OCI-LY7 (cell line): ENCODE measurements around the gene KCNQ1. TPM values are rescaled to one million over a fixed set of nuclear protein-coding genes. Genes with fewer than 3 reads are reported as not detected.

Source experiments
- BruUV-seq: library from RNA; stranded (reverse); fragments of 400-500 nt; replicated peaks from 2 replicates; lab custom pipeline; 2021; lab: Mats Ljungman, UMichigan
- CTCF ChIA-PET: fragments of 300-600 bp; sonication (Branson Sonifier 250); formaldehyde crosslinking; loops from one replicate; lab custom pipeline; 2022; ENCODE audit warnings: antibody characterized with exemption; ENCODE audit not compliant: unreplicated experiment; lab: Charles Lee
- POLR2A ChIA-PET: fragments of 300-600 bp; sonication (Branson Sonifier 250); formaldehyde crosslinking; loops from one replicate; lab custom pipeline; 2022; ENCODE audit warnings: antibody characterized with exemption; lab: Charles Lee
- DNase-seq: peaks from one replicate; pipeline ENCODE4 v3.0.0-alpha.2; 2015; ENCODE audit warnings: low spot score
- H2AFZ ChIP-seq: fragments of 200-600 bp; sonication (generic), shearing (Covaris generic); 2 replicates; pipeline ENCODE4 v1.6.1; 2014; ENCODE audit warnings: mild to moderate bottlenecking, antibody characterized with exemption, low read length, moderate library complexity
- H3K27ac ChIP-seq: fragments of 200-600 bp; sonication (generic); 2 replicates; pipeline ENCODE4 v1.5.1; 2014; ENCODE audit warnings: mixed run types, low read depth, mild to moderate bottlenecking, moderate library complexity, low read length, inconsistent platforms; ENCODE audit not compliant: poor library complexity, severe bottlenecking
- H3K36me3 ChIP-seq: fragments of 200-600 bp; sonication (generic); 2 replicates; pipeline ENCODE4 v1.6.1; 2014; ENCODE audit warnings: mild to moderate bottlenecking, antibody characterized with exemption, low read length, moderate library complexity, mixed read lengths; ENCODE audit not compliant: insufficient read depth
- H3K4me1 ChIP-seq: fragments of 200-600 bp; sonication (generic); 2 replicates; pipeline ENCODE4 v1.5.1; 2014; ENCODE audit warnings: mild to moderate bottlenecking, low read length; ENCODE audit not compliant: insufficient read depth, poor library complexity, severe bottlenecking
- H3K4me2 ChIP-seq: fragments of 200-600 bp; sonication (generic); 2 replicates; pipeline ENCODE4 v1.6.1; 2014; ENCODE audit warnings: mild to moderate bottlenecking, low read length
- H3K4me3 ChIP-seq: fragments of 200-600 bp; sonication (generic); 2 replicates; pipeline ENCODE4 v1.5.1; 2014; ENCODE audit warnings: mild to moderate bottlenecking, low read depth, low read length; ENCODE audit not compliant: poor library complexity, severe bottlenecking
- H3K79me2 ChIP-seq: fragments of 200-600 bp; sonication (generic); 2 replicates; pipeline ENCODE4 v1.6.1; 2016; ENCODE audit warnings: low read depth, mild to moderate bottlenecking, low read length, moderate library complexity, mixed read lengths; ENCODE audit not compliant: insufficient read depth
- H3K9me2 ChIP-seq: fragments of 200-600 bp; sonication (generic); 2 replicates; pipeline ENCODE4 v1.6.1; 2016; ENCODE audit warnings: mild to moderate bottlenecking, low read length, mixed read lengths; ENCODE audit not compliant: insufficient read depth
- H3K9me3 ChIP-seq: fragments of 200-600 bp; sonication (generic); 2 replicates; pipeline ENCODE4 v1.6.1; 2014; ENCODE audit warnings: mild to moderate bottlenecking, mixed run types, low read length, mixed read lengths
- H4K20me1 ChIP-seq: fragments of 200-600 bp; sonication (generic); 2 replicates; pipeline ENCODE4 v1.6.1; 2014; ENCODE audit warnings: mild to moderate bottlenecking, antibody characterized with exemption, low read length, moderate library complexity, mixed read lengths; ENCODE audit not compliant: insufficient read depth
- EZH2phosphoT487 ChIP-seq: fragments of 200-600 bp; sonication (generic); IDR thresholded peaks from 2 replicates; pipeline ENCODE4 v1.6.1; 2018; ENCODE audit warnings: low read depth, borderline replicate concordance, mild to moderate bottlenecking, mixed run types, antibody characterized with exemption, low read length, moderate library complexity, mixed read lengths
- intact Hi-C: fragments of 100-400 bp; cut with micrococcal nuclease; formaldehyde crosslinking; loops from one replicate; pipeline ENCODE4 v1.10.0; 2022; ENCODE audit not compliant: unreplicated experiment
- total RNA-seq, 2 experiments: library from RNA; depleted of rRNA in 1 of 2; stranded (reverse); fragments of >200 nt in 1 of 2; shearing (Covaris generic) in 1 of 2; gene quantifications; 2 replicates each; pipeline ENCODE4 v1.2.3, GENCODE V29; 2014 to 2022
- TF ChIP-seq, protein P1 (sequence below): fragments of 200-600 bp; sonication (generic); conservative IDR thresholded peaks from 2 replicates; pipeline ENCODE4 v1.5.1; 2014; ENCODE audit warnings: mild to moderate bottlenecking, antibody characterized with exemption, low read length, moderate library complexity, mixed read lengths

Gene KCNQ1
- total RNA-seq, 2 experiments from 2014 or later, result 0.22 to 1.3 TPM

DNA sequence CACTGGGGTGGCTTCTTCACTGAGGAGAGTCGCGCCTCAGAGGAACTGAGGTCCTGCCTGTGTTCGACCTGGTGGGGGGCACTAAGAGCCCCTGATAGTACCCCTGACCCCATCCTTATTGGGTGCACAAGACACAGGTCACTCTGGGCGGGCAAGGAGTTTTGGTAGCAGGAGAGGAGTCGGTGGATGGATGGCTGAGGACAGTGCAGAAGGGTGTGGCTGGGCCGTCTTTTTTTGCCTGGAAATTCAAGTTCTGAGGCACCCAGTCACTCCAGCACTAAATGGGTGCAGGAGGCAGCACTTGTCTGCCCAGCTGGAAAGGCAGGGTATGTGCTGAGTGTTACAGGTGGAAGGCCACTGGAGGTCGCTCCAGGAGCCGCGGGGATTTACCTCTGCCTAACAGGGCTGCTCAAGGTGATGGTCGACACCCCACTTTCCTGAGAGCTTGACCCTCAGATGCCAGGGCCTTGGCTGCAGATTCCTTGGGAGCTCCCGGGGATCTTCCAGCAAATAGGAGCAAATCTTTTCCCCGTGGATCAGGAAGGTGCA lies 43.3 kb upstream of the KCNQ1 start:
- ChIA-PET CTCF (interaction anchor here (0.7 to 0.9 kb wide), 2 partner anchors 15 to 131 kb away, joined by 3 read pairs; no protein-coding TSS in a partner anchor), POLR2A (interaction anchor here (2.8 kb wide), 1 partner anchor 15 kb away, joined by 13 read pairs; no protein-coding TSS in a partner anchor)
- Histone ChIP-seq H3K4me1 (peaks cover 23% of the 10 kb centered on the region), H3K27ac (peak overlapping the region; percentile 48), H4K20me1 (no peaks in the 10 kb centered on the region), H3K79me2 (peaks cover 16% of the 10 kb centered on the region), H3K9me3 (no peaks in the 10 kb centered on the region), H3K4me3 (peak overlapping the region; percentile 99), H3K4me2 (peak overlapping the region; percentile 98), H2AFZ (no peak overlapping the region; the same call in 1 of the 2 replicates), H3K36me3 (peaks cover 61% of the 10 kb centered on the region), H3K9me2 (no peaks in the 10 kb centered on the region)
- TF ChIP-seq, protein P1, sequence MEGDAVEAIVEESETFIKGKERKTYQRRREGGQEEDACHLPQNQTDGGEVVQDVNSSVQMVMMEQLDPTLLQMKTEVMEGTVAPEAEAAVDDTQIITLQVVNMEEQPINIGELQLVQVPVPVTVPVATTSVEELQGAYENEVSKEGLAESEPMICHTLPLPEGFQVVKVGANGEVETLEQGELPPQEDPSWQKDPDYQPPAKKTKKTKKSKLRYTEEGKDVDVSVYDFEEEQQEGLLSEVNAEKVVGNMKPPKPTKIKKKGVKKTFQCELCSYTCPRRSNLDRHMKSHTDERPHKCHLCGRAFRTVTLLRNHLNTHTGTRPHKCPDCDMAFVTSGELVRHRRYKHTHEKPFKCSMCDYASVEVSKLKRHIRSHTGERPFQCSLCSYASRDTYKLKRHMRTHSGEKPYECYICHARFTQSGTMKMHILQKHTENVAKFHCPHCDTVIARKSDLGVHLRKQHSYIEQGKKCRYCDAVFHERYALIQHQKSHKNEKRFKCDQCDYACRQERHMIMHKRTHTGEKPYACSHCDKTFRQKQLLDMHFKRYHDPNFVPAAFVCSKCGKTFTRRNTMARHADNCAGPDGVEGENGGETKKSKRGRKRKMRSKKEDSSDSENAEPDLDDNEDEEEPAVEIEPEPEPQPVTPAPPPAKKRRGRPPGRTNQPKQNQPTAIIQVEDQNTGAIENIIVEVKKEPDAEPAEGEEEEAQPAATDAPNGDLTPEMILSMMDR, result peak; percentile 68
- TF ChIP-seq EZH2phosphoT487, result no peak
- BruUV-seq, result no TSS peak
- peak; percentile 39 for DNase-seq
- intact Hi-C loops, result loop anchor here (2.0 to 5.0 kb wide), 2 partner anchors 17 to 204 kb away; no protein-coding TSS in a partner anchor

- BruUV-seq, result no TSS peak
- ChIA-PET POLR2A (interaction anchor here (2.8 kb wide), 1 partner anchor 15 kb away, joined by 13 read pairs; no protein-coding TSS in a partner anchor), CTCF (no interaction called here)
- no peaks in the 10 kb centered on the region for H3K9me2 ChIP-seq
- H3K79me2 ChIP-seq, result peaks cover 16% of the 10 kb centered on the region
- H3K9me3 ChIP-seq, result no peaks in the 10 kb centered on the region
- H3K27ac ChIP-seq, result no peak overlapping the region
- peak overlapping the region; percentile 99 for H3K4me3 ChIP-seq
- H3K36me3 ChIP-seq, result peaks cover 55% of the 10 kb centered on the region
- peaks cover 23% of the 10 kb centered on the region for H3K4me1 ChIP-seq
- TF ChIP-seq, protein P1, result no peak
- TF ChIP-seq EZH2phosphoT487, result no peak
- intact Hi-C loops, result loop anchor here (5.0 kb wide), 1 partner anchor 205 kb away; no protein-coding TSS in a partner anchor
- H4K20me1 ChIP-seq, result no peaks in the 10 kb centered on the region
- peak overlapping the region; percentile 98 for H3K4me2 ChIP-seq
- H2AFZ ChIP-seq, result no peak overlapping the region
- DNase-seq, result no peak
Measured at GRCh38 chr11:2402106-2402505, 42.7 kb upstream of the KCNQ1 start.

DNA sequence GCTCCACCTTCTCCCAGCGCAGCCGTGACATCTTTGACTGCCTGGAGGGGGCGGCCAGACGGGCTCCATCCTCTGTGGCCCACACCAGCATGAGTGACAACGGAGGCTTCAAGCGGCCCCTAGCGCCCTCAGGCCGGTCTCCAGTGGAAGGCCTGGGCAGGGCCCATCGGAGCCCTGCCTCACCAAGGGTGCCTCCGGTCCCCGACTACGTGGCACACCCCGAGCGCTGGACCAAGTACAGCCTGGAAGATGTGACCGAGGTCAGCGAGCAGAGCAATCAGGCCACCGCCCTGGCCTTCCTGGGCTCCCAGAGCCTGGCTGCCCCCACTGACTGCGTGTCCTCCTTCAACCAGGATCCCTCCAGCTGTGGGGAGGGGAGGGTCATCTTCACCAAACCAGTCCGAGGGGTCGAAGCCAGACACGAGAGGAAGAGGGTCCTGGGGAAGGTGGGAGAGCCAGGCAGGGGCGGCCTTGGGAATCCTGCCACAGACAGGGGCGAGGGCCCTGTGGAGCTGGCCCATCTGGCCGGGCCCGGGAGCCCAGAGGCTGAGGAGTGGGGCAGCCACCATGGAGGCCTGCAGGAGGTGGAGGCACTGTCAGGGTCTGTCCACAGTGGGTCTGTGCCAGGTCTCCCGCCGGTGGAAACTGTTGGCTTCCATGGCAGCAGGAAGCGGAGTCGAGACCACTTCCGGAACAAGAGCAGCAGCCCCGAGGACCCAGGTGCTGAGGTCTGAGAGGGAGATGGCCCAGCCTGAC lies 41.7 kb upstream of the KCNQ1 start:
- Histone ChIP-seq H4K20me1 (no peaks in the 10 kb centered on the region), H2AFZ (no peak overlapping the region), H3K9me3 (no peaks in the 10 kb centered on the region), H3K9me2 (no peaks in the 10 kb centered on the region), H3K27ac (no peak overlapping the region), H3K4me1 (peaks cover 23% of the 10 kb centered on the region), H3K4me3 (no peak overlapping the region), H3K4me2 (no peak overlapping the region), H3K79me2 (peaks cover 16% of the 10 kb centered on the region), H3K36me3 (peaks cover 47% of the 10 kb centered on the region)
- BruUV-seq, result TSS peak; percentile 74
- intact Hi-C loops, result loop anchor here (5.0 kb wide), 1 partner anchor 206 kb away; no protein-coding TSS in a partner anchor
- ChIA-PET POLR2A (no interaction called here), CTCF (no interaction called here)
- no peak for DNase-seq
- TF ChIP-seq, protein P1, result no peak
- TF ChIP-seq EZH2phosphoT487, result no peak
